ENCODE data around the gene PRR23E. TPM values are rescaled to one million over a fixed set of nuclear protein-coding genes. Genes with fewer than 3 reads are reported as not detected.
A peak's percentile ranks its signal among the peaks of the same experiment; 100 is the strongest.

The PRR23E gene
- total RNA-seq, 1 donor from 2014 or later: not detected

DNA sequence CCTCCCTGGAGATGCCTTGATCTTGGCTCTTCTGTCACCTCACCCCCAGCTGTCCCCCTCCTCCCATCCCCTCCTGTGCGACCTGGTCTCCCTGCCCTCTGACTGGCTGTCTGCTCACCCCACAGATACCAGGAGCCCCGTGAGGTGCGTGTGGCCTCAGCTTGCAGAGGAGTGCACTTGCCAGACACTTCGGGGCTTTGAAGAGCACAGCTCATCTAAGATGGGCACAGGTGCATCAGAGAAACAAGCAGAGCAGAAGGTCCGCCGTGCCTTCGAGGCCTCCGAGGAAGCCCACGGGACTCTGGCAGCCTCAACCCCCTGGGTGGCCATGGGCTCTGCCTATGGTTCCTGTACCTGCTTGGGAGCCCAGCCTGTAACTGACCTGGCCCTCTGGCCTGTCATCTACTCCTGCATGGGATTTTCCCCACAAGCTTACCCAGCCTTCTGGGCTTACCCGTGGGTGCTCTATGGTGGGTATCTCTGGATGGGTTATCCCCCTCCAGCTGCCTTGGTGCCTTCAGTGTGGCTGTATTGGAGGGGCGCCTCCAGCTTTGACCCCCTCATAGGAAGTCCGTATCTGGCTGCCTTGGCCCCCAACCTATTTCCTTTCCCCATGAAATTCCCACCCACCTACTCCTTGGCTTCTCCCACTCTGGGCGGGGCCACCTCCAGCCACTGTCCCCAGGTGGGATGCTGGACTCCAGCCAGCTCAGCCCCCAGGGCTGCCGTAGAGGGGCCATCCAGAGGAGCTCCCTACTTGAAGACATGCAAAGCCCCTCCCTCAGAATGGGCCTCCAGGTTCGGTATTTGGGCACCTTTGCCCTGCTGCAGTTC, 3.8 kb downstream of the PRR23E start:
- H3K27ac Mint-ChIP-seq (ENCODE audit: unreplicated experiment): no peak overlapping the region
- H3K4me1 Mint-ChIP-seq (ENCODE audit: unreplicated experiment): no peaks in the 10 kb centered on the region
- H3K9me3 Mint-ChIP-seq (ENCODE audit: unreplicated experiment): no peaks in the 10 kb centered on the region
- peaks cover 9% of the 10 kb centered on the region for H3K27me3 Mint-ChIP-seq (ENCODE audit: unreplicated experiment)
- TF ChIP-seq, protein P1, sequence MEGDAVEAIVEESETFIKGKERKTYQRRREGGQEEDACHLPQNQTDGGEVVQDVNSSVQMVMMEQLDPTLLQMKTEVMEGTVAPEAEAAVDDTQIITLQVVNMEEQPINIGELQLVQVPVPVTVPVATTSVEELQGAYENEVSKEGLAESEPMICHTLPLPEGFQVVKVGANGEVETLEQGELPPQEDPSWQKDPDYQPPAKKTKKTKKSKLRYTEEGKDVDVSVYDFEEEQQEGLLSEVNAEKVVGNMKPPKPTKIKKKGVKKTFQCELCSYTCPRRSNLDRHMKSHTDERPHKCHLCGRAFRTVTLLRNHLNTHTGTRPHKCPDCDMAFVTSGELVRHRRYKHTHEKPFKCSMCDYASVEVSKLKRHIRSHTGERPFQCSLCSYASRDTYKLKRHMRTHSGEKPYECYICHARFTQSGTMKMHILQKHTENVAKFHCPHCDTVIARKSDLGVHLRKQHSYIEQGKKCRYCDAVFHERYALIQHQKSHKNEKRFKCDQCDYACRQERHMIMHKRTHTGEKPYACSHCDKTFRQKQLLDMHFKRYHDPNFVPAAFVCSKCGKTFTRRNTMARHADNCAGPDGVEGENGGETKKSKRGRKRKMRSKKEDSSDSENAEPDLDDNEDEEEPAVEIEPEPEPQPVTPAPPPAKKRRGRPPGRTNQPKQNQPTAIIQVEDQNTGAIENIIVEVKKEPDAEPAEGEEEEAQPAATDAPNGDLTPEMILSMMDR (IDR thresholded peaks at IDR 0.05): no peak
- DNase-seq (ENCODE audit: extremely low spot score, unreplicated experiment): peak; percentile 82
- no peaks in the 10 kb centered on the region for H3K36me3 Mint-ChIP-seq (ENCODE audit: unreplicated experiment)
- H3K4me3 Mint-ChIP-seq (ENCODE audit: unreplicated experiment): no peak overlapping the region

DNA sequence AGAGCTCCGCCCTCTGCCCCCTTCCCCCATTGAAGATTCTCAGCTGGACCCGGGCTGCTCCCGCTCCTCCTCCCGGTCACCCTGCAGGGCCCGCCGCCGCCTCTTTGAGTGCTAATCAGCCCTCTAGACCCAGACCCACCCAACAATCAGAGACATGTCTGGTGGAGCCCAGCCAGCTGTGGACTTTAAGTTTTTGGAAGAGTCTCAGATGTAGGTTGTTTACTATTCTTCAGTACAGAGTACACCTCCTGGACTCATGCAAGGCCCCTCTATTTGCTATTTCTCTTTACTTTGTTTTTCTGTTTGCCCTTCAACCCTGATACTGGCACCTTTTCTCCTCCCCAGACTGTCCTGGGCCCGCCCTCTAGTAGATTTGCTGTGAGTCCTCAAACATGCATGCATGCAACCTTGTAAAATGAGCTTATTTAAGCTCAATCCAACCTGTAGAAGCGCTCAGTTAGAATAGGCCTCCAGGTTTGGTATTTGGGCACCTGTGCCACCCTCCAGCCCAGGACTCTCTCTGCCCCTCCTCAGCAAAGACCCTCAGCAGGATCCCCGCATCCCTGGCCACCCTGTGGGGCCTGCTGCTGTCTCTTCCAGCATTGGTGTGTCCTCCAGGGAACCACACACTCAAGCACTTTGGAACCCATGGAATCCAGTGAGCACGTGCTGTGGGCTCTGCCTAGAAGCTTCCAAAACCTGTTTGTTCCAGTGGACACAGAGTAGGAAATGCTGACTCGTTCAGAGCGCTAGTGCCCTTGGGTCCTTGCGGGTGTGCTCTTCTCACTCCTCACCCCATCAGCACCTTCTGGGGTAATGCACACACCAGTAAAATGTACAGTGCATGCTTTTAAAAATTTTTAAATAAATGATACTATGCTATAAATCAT, 4.6 kb downstream of the PRR23E start:
- Mint-ChIP-seq H3K4me1 (ENCODE audit: unreplicated experiment) (no peaks in the 10 kb centered on the region), H3K4me3 (ENCODE audit: unreplicated experiment) (no peak overlapping the region), H3K36me3 (ENCODE audit: unreplicated experiment) (no peaks in the 10 kb centered on the region), H3K9me3 (ENCODE audit: unreplicated experiment) (peaks cover 3% of the 10 kb centered on the region), H3K27ac (ENCODE audit: unreplicated experiment) (no peak overlapping the region), H3K27me3 (ENCODE audit: unreplicated experiment) (peaks cover 10% of the 10 kb centered on the region)
- DNase-seq (ENCODE audit: extremely low spot score, unreplicated experiment): peak; percentile 68
- TF ChIP-seq, protein P1 (IDR thresholded peaks at IDR 0.05): no peak

DNA sequence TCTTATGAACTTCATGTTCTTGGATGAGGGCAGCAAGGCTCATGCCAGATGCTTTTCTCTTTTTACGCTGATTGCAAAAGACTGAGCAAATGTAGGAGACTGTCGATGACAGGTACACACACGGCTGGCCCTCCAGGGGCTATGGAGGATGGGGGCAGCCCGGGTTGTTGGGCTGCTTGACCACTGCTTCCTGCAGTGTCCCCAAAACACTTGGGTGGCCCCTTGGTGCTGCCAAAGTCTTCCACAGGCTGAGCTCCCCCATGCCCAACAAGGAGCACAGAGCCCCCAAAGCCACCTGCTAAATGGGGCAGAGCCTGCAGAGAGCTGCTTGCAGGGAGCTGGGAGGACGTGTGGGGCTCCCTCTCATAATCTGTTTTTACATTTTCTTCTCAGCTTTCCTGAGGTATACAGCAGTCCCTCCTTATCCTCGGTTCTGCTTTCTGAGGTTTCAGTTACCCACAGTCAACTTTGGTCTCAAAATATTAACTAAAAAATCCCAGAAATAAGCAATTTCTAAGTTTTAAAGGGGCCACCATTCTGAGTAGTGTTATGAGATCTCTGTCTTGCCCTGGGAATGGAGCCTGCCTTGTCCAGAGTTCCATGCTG, 7.3 kb downstream of the PRR23E start:
- TF ChIP-seq, protein P1 (IDR thresholded peaks at IDR 0.05): no peak
- DNase-seq (ENCODE audit: extremely low spot score, unreplicated experiment): peak; percentile 60
- H3K4me1 Mint-ChIP-seq (ENCODE audit: unreplicated experiment): no peaks in the 10 kb centered on the region
- H3K36me3 Mint-ChIP-seq (ENCODE audit: unreplicated experiment): no peaks in the 10 kb centered on the region
- H3K9me3 Mint-ChIP-seq (ENCODE audit: unreplicated experiment): peaks cover 7% of the 10 kb centered on the region
- no peak overlapping the region for H3K27ac Mint-ChIP-seq (ENCODE audit: unreplicated experiment)
- H3K4me3 Mint-ChIP-seq (ENCODE audit: unreplicated experiment): no peak overlapping the region
- H3K27me3 Mint-ChIP-seq (ENCODE audit: unreplicated experiment): peaks cover 28% of the 10 kb centered on the region

DNA sequence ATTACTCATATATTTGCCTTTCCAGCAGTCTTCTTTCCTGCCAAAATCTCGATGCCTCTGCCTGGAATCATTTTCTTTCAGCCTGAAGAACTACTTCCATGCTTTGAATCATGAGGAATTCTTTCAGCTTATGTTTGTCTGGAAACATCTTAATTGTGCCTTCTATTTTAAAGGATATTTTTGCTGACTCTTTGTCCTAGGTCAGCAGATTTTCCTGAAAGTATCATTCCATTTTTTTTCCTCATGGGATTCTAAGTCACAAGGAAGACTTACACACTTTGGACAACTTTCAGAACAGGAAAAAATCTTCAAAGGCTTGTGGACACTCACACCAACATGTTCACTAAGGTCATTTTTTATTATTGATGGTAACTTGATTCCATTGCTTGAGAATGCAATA, 10.1 kb downstream of the PRR23E start:
- Mint-ChIP-seq H3K9me3 (ENCODE audit: unreplicated experiment) (peaks cover 7% of the 10 kb centered on the region), H3K27me3 (ENCODE audit: unreplicated experiment) (peaks cover 28% of the 10 kb centered on the region), H3K4me3 (ENCODE audit: unreplicated experiment) (no peak overlapping the region), H3K27ac (ENCODE audit: unreplicated experiment) (no peak overlapping the region), H3K36me3 (ENCODE audit: unreplicated experiment) (no peaks in the 10 kb centered on the region), H3K4me1 (ENCODE audit: unreplicated experiment) (no peaks in the 10 kb centered on the region)
- TF ChIP-seq, protein P1 (IDR thresholded peaks at IDR 0.05): no peak
- no peak for DNase-seq (ENCODE audit: extremely low spot score, unreplicated experiment)

Data from osteocyte (in vitro differentiated cells).